Panc1 (cell line): ENCODE data around the gene PIAS1. TPM values are rescaled to one million over a fixed set of nuclear protein-coding genes. Genes with fewer than 3 reads are reported as not detected.

Experiments
- ATAC-seq: fragments of 200-7000 bp; cut with Tn5 transposase; 2 replicates; pipeline ENCODE4 v1.9.1; 2020; ENCODE audit warnings: mild to moderate bottlenecking, moderate library complexity
- BruUV-seq: library from RNA; stranded (reverse); fragments of 400-500 nt; replicated peaks from 2 replicates; lab custom pipeline; 2021; lab: Mats Ljungman, UMichigan
- CTCF ChIA-PET: fragments of 300-600 bp; sonication (Branson Sonifier 250); formaldehyde crosslinking; loops from one replicate; lab custom pipeline; 2022; ENCODE audit warnings: antibody characterized with exemption; lab: Charles Lee
- POLR2A ChIA-PET: fragments of 300-600 bp; sonication (Branson Sonifier 250); formaldehyde crosslinking; loops from one replicate; lab custom pipeline; 2022; ENCODE audit warnings: antibody characterized with exemption; lab: Charles Lee
- DNase-seq: peaks from one replicate; pipeline ENCODE4 v3.0.0-alpha.2; 2010; ENCODE audit warnings: low read depth, low spot score
- H3K27ac ChIP-seq: 2 replicates; pipeline ENCODE4 v1.5.1; 2011; ENCODE audit warnings: mild to moderate bottlenecking, low read length, inconsistent platforms
- H3K27me3 ChIP-seq: fragments of 200-500 bp; sonication (Bioruptor generic); 2 replicates; pipeline ENCODE4 v1.6.0; 2014; ENCODE audit warnings: low read length, inconsistent platforms; ENCODE audit not compliant: control insufficient read depth, insufficient read depth
- H3K36me3 ChIP-seq: fragments of 200-500 bp; sonication (Bioruptor generic); 2 replicates; pipeline ENCODE4 v1.5.1; 2014; ENCODE audit warnings: inconsistent platforms, mild to moderate bottlenecking, low read length, moderate library complexity; ENCODE audit not compliant: control insufficient read depth, insufficient read depth
- H3K4me1 ChIP-seq: 2 replicates; pipeline ENCODE4 v1.5.1; 2011; ENCODE audit warnings: inconsistent platforms, mild to moderate bottlenecking, low read length, moderate library complexity; ENCODE audit not compliant: control insufficient read depth, insufficient read depth
- H3K4me3 ChIP-seq, 2 experiments: 2 replicates each; pipeline ENCODE4 v1.5.1; 2011 to 2012; ENCODE audit warnings: low read depth in 2 of 2, low read length in 2 of 2, mild to moderate bottlenecking in 2 of 2, inconsistent platforms in 1 of 2, moderate library complexity in 1 of 2
- H3K9me3 ChIP-seq: fragments of 200-500 bp; sonication (Bioruptor generic); 2 replicates; pipeline ENCODE4 v1.5.1; 2014; ENCODE audit warnings: low read depth, mild to moderate bottlenecking, inconsistent platforms, low read length, moderate library complexity; ENCODE audit not compliant: control insufficient read depth, insufficient read depth
- CTCF ChIP-seq: fragments of 450-650 bp; IDR thresholded peaks from 2 replicates; pipeline ENCODE4 v1.5.1; 2017; ENCODE audit warnings: mild to moderate bottlenecking
- POLR2AphosphoS5 ChIP-seq: IDR thresholded peaks from 2 replicates; pipeline ENCODE4 v1.6.1; 2012; ENCODE audit warnings: mild to moderate bottlenecking, low read depth, low read length, moderate library complexity
- REST ChIP-seq, 2 experiments: IDR thresholded peaks; 2 replicates each; pipeline ENCODE4 v1.6.1; 2011 to 2012; ENCODE audit warnings: low read depth in 2 of 2, control low read depth in 1 of 2, low read length in 1 of 2, mild to moderate bottlenecking in 1 of 2, moderate library complexity in 1 of 2; ENCODE audit not compliant: insufficient read depth in 1 of 2
- SIN3A ChIP-seq: IDR thresholded peaks from 2 replicates; pipeline ENCODE4 v1.6.1; 2012; ENCODE audit warnings: low read depth, mild to moderate bottlenecking, low read length, moderate library complexity, borderline replicate concordance; ENCODE audit not compliant: insufficient read depth
- TCF7L2 ChIP-seq: IDR thresholded peaks from 2 replicates; pipeline ENCODE4 v1.6.1; 2011; ENCODE audit warnings: mild to moderate bottlenecking, low read depth, low read length, inconsistent platforms
- in situ Hi-C: cut with HindIII; loops from 2 replicates; pipeline ENCODE4 v1.10.0; 2016; ENCODE audit warnings: low sequenced_read_pairs, low pct_unique_long_range_greater_than_20kb
- intact Hi-C: fragments of 100-400 bp; cut with micrococcal nuclease; formaldehyde crosslinking; loops from one replicate; pipeline ENCODE4 v1.10.0; 2022; ENCODE audit not compliant: unreplicated experiment
- total RNA-seq: library from RNA; stranded (reverse); gene quantifications from one replicate; pipeline ENCODE4 v1.2.1, GENCODE V29; 2021; ENCODE audit not compliant: unreplicated experiment

PIAS1 gene
- total RNA-seq, 1 experiment from 2014 or later, result 44.5 TPM

- Histone ChIP-seq H3K36me3 (peaks cover 35% of the 10 kb centered on the region), H3K9me3 (no peaks in the 10 kb centered on the region), H3K4me1 (0 out of 2 replicates have a peak, but pooled peaks cover 3% of the 10 kb centered on the region), H3K27ac (no peak overlapping the region), H3K27me3 (no peaks in the 10 kb centered on the region), H3K4me3 (no peak overlapping the region)
- in situ Hi-C loops (no loop called here), intact Hi-C loops (no loop called here)
- ChIA-PET POLR2A (no interaction called here), CTCF (interaction anchor here (0.9 kb wide), 1 partner anchor 10 kb away, joined by 4 read pairs; no protein-coding TSS in a partner anchor)
- TF ChIP-seq POLR2AphosphoS5 (no peak), REST (IDR thresholded peaks at IDR 0.05; ENCODE audit: insufficient read depth in 1 of 2, low read depth in 2 of 2, low read length in 1 of 2) (no peak), SIN3A (no peak), CTCF (no peak)
- ATAC-seq (no peak), DNase-seq (no peak)
- no TSS peak for BruUV-seq
Observed at GRCh38 chr15:68184616-68185480, 130.7 kb downstream of the PIAS1 start.

GRCh38 chr15:68186671-68187397, 132.7 kb downstream of the PIAS1 start:
- no peak for ATAC-seq
- TF ChIP-seq CTCF (no peak), SIN3A (no peak), POLR2AphosphoS5 (no peak), REST (IDR thresholded peaks at IDR 0.05; ENCODE audit: insufficient read depth in 1 of 2, low read depth in 2 of 2, low read length in 1 of 2) (no peak), TCF7L2 (no peak)
- no peak overlapping the region for H3K27ac ChIP-seq
- ChIA-PET CTCF (no interaction called here), POLR2A (no interaction called here)
- no peaks in the 10 kb centered on the region for H3K9me3 ChIP-seq
- H3K4me1 ChIP-seq, result peaks cover 3% of the 10 kb centered on the region; the same call in 1 of the 2 replicates
- H3K36me3 ChIP-seq, result peaks cover 39% of the 10 kb centered on the region
- H3K4me3 ChIP-seq, result no peak overlapping the region
- in situ Hi-C loops, result no loop called here
- H3K27me3 ChIP-seq, result no peaks in the 10 kb centered on the region
- BruUV-seq, result no TSS peak
- no peak for DNase-seq
- intact Hi-C loops, result no loop called here
